LNCAP (cell line): Measurements from ENCODE around the gene COG6.
A peak's percentile ranks its signal among the peaks of the same experiment; 100 is the strongest.

Source experiments
- TF ChIP-seq, protein P1 (sequence below): fragments of 450-650 bp; IDR thresholded peaks from 2 replicates; pipeline ENCODE4 v1.5.1; 2017; ENCODE audit warnings: mild to moderate bottlenecking

The COG6 gene

DNA sequence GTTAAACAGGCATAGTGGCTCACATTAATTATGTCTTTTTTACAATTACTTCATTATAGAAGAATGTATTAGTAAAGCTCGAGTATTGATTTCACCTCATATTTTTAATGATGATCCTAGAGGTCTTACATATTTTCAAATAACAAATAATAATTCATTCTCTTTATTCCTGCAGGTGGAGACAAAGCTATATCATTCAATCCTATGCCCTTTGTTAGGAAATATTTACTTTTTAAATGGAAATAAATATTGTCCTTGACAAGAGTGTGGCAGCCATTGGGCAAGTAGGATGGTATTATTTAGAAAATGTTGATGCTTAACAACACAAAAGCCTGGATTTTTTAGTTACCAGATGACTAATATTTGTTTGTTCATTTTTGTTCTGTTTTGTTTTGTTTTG lies 127.6 kb downstream of the COG6 start:
- TF ChIP-seq, protein P1, sequence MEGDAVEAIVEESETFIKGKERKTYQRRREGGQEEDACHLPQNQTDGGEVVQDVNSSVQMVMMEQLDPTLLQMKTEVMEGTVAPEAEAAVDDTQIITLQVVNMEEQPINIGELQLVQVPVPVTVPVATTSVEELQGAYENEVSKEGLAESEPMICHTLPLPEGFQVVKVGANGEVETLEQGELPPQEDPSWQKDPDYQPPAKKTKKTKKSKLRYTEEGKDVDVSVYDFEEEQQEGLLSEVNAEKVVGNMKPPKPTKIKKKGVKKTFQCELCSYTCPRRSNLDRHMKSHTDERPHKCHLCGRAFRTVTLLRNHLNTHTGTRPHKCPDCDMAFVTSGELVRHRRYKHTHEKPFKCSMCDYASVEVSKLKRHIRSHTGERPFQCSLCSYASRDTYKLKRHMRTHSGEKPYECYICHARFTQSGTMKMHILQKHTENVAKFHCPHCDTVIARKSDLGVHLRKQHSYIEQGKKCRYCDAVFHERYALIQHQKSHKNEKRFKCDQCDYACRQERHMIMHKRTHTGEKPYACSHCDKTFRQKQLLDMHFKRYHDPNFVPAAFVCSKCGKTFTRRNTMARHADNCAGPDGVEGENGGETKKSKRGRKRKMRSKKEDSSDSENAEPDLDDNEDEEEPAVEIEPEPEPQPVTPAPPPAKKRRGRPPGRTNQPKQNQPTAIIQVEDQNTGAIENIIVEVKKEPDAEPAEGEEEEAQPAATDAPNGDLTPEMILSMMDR = peak; percentile 23; the same call in 1 of the 2 replicates

DNA sequence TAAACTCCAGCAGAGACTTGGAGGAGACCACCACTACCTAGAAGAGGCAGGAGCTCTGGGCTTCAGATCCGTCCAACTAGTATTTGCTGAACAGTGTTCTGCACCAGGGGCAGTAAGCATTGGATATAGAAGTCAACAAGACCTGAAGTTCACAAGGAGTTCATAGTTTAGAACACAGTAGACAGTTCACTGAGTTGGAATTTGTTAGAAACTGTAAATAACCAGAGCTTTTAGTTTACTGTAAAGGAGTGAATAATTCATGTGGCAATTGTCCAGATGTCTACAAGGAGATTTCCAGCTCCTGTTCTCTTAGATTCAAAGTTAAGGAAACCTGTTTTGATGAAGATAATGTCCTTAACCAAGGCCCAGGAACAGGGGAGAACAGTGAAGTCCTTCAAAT lies 128.9 kb downstream of the COG6 start:
- TF ChIP-seq, protein P1 = no peak

GRCh38 chr13:39786091-39786490 lies 130.6 kb downstream of the COG6 start:
- TF ChIP-seq, protein P1 = no peak

GRCh38 chr13:39787086-39787487 lies 131.6 kb downstream of the COG6 start:
- TF ChIP-seq, protein P1 = no peak

GRCh38 chr13:39788102-39788501 lies 132.6 kb downstream of the COG6 start:
- TF ChIP-seq, protein P1 = no peak

DNA sequence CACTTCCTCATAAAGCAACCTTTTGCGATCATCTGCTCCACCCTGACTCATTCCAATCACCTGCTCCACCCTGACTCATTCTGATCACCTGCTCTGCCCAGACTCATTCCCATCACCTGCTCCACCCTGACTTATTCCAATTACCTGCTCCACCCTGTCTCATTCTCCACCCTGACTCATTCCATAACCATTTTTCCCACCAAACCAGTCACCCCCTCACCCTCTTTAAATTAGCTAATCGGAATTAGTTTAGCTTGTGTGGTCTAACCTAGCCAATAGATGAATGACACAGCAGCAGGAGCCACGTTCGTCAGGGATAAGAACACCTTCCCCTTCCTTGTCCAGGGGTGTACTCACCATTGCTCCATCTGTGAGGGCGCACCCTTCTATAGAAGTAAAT lies 134.0 kb downstream of the COG6 start:
- TF ChIP-seq, protein P1 = no peak
